Superior temporal gyrus (tissue), 1 donor: Measurements from ENCODE around the gene SNRPD2.
"Not testable (repeated sequence)": the region's sequence is repeated elsewhere in the genome, so short reads cannot be mapped to it uniquely, and the experiment has no call there.

Source experiments
- DNase-seq: peaks from one replicate; pipeline ENCODE4 v3.0.0-alpha.2; 2016; ENCODE audit errors: extremely low spot score

SNRPD2 gene

DNA sequence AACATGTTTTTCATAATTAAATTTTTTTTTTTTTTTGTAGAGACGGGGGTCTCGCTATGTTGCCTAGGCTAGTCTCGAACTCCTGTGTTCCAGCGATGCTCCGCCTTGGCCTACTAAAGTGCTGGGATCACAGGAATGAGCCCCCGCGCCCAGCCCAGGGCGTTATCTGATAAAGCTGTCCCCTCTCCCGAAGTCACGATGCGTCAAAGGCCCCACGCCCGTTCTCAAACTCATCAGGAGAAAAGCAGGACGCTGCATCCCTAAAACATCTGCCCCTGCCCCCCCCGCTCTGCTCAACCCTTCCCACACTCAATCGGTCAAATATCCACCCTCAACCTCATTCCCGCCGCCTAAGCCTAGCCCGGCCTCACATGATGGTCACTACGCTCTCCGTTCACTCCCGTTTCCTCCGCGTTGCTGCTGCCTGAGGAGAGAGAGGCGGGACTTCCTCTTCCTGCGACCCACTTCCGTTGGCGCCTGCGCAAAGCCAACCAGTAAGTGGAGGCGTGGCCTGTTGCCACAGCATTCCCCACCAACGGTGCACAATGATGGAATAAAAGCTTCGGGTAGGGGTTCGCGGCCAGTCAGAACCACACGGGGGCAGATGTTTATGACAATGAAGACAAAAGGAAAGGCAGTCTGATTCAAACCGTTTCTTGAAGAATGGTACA, at the start of gene SNRPD2:
Gene SNRPD2 (minus strand): TSS at position 438 of the 671 bp plus-strand sequence. CDS start 65 bp downstream, at position 373.
- DNase-seq: peak; percentile 98

DNA sequence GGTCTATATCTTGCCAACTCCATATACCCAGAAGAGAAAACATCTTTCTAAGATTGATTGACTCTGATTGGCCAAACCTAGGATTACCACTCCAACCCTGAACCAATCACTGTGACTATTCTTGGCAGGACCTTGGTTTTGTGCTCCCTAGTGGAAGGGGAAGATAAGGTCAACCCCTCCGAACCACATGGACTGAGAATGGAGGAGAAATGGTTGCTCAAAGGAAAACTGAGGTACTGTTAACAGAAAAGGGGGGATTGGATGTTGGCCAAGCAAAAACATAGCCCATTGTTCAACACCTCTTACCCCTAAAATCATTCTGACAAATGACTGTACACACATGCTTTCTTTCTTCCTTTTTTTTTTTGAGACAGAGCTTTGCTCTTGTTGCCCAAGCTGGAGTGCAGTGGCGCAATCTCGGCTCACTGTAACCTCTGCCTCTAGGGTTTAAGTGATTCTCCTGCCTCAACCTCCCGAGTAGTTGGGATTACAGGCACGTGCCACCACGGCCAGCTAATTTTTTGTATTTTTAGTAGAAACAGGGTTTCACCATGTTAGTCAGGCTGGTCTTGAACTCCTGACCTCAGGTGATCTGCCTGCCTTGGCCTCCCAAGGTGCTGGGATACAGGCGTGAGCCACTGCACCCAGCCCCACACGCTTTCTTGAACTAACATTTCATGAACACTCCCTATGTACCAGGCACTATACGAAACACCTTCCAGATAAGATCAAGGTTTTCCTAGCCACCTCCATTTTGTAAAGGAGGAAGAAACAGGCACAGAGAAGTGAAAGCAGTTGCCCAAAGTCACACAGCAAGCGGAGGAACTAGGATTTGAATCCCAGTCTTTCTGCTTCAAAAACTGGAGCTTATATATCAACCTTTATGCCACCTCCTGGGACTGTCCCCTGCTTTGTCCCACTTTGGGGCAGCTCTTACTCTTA, 48.0 kb upstream of the SNRPD2 start:
- no peak for DNase-seq

DNA sequence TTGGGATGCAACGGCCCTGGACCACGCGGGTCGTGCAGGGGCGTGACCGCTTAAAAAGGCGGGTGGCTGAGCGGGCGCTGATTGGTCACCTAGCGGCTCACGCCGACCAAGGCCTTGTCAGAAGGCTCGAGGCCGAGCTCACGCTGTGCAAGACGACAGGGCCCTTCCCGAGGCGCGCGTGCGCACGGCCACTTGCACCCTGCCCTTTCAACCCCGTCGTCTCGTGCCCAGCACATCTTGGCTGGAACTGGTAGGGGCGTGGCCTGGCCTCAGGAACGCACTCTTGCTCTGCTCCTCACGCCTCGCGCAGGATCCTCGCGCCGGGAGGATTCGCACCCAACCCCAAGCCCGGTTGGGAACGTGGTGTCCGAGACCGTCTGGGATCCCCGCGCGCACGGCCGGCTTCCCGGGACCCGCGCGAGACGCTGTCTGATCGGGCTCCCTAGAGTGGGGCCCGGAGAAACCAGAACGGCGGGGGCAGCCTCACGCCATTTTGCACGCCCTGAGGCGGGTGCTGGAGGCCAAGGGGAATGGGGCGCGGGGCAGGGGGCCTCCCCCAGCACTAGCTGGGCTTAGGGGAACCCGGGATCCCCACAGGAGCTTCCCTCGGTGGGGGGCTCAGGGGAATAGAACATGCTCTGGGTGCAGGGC, 41.5 kb upstream of the SNRPD2 start, which contains the start of gene MEIOSIN:
Gene MEIOSIN (plus strand): TSS at position 280 of the 651 bp plus-strand sequence. CDS start 1,938 bp downstream, outside the sequence.
- no peak for DNase-seq

DNA sequence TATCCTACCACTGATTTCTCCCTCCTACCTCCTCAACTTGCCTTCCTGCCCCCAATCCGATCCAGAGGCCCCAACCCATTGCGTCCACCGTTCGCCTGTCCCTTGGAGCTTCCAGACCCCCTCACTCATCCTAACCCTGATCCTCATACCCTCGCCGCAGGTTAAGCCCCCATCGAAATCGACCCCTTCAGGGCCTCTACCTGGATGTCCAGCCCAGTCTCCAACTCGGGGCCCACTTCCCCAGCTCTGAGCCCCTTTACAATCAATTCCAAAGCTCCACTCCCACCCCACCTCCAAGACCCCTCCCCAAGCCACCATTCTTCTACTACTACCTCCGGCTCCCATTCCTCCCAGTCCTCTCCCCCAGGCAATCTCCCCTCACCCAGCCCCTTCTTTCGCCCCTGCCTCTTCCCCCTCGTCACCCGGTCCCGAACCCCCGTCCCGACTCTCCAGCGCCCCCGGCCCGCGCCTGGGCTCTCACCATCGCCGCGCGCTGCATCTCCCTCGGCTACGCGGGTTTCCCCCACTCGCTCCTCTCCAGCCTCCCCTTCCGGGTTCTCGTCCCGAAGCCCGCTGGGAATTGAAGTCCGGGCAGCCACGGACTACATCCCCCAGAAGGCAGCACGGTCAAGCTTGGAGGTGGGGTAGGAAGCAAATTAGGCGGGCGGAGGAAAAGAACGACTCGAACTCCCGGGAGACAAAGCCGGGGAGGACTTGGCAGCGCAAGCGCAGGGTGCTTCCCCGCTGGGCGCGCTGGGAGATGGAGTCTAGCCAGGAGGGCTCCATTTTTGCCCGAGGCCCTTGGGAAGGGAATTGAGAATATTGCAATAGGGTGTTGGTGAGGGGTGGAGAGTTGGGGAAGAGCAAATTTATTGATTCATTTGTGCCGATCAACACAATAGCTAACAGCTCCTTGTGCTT, 38.9 kb upstream of the SNRPD2 start, which contains the start of gene FBXO46:
Gene FBXO46 (minus strand): TSS at position 529 of the 921 bp plus-strand sequence. CDS start 17,401 bp downstream, outside the sequence.
- peak; percentile 99 for DNase-seq

DNA sequence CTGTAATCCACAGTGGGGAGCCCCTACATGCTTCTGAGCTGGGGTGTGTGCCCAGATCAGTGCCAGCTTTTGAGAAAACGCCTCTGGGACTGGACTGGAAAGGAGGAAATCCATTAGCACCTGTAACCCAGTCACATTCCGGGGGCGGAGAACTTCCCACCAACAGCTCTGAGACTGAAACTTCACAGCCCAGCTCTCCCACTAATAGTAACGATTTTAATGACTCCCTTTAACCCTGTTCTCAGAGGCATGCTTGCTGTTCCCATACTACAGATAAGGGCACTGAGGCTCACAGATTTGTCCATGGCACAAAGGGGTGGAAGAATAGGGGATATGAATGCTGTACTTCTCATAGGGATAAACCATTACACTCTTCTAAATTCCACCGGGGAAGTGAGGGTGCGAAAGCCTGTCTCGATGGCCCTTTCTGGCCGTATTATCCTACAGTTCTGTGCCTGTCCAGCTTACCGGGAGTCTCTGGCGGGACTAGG, 38.1 kb upstream of the SNRPD2 start:
- no peak for DNase-seq

DNA sequence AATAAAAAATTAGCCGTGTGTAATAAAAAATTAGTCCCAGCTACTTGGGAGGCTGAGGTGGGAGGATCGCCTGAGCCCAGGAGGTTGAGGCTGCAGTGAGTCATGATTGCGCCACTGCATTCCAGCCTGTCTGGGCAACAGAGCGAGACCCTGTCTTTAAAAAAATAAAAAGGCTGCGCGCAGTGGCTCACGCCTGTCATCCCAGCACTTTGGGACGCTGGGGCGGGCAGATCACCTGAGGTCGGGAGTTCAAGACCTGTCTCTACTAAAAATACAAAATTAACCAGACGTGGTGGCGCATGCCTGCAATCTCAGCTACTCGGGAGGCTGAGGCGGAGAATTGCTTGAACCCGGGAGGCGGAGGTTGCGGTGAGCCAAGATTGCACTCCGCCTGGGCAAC, 36.9 kb upstream of the SNRPD2 start:
- DNase-seq: not testable (repeated sequence)

DNA sequence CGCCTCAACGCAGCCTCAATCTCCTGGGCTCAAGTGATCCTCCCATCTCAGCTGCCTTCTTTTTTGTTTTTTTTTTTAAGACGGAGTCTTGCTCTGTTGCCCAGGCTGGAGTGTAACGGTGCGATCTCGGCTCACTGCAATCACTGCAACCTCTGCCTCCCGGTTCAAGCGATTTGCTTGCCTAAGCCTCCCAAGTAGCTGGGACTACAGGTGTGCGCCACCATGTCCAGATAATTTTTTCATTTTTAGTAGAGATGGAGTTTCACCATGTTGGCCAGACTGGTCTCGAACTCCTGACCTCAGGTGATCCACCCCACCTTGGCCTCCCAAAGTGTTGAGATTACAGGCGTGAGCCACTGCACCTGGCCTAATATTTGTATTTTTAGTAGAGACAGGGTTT, 28.3 kb upstream of the SNRPD2 start:
- not testable (repeated sequence) for DNase-seq

DNA sequence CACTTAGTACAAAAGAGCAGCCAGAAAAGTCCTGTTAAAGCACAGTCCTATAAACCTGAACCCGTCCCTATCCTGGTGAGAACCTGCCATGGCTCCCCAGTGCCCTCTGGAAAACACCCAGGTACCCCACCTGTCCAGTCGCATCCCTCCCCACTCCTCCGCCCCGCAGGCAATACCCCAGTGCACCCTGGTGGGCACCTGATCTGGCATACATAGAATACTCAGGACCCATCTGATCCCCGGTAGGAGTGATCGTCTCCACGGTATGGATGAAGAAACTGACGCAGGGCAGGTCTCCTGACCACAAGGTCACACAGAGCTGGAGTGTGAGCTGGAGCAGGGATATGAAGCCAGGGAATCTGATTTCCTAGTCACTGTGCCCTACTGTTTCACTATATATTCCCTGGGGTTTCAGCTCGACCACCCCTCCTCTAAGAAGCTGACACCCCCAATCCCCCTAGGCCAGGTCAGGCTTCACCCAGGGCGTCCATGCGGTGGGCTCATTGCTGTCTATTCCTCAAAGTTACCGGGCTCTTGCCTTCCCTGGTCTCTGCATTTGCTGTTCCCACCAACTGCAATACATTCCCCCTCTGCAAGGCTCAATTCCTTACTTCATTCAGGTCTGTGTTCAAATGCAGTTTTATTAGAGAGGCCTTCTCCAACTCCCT, 26.4 kb upstream of the SNRPD2 start:
- no peak for DNase-seq

DNA sequence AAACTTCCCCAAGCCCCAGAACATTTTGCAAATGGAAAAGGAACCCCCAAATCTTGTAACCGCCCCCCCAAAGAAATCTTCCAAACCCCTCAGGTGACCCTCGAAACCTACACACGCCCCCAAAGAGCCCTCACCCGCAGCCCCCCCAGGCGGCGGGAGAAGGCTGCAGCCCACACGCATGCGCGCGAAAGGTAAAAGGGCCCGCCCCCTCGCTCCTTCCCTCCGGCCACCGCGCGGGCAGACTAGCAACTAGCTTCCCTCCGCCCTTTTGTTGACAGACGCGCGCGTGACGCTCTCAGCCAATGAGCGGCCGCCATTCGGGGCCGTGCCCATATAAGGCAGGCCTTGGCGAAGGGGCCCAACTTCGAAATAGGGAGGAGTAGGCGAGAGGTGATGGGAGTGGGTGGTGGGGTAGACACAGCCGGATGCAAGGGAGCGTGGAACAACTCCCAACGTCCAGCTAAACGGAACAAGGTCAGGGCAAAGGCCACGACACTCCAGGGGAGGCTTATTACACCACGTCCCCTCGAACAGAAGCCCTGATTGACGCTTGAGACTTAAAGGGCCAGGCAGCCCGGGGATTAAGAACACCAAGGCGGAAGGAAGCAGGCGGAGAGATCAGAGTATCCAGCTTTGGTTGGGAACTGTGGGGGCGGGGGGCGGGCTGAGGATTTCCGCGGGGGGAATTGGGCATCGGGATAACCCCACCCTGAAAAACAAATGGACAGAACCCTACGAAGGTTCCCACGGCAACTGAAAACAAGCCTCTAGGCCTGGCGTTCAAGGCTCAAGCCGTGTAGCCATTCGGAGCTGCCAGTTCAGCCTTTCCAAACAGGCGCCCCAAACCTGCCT, 25.6 kb upstream of the SNRPD2 start:
- DNase-seq: peak; percentile 100

DNA sequence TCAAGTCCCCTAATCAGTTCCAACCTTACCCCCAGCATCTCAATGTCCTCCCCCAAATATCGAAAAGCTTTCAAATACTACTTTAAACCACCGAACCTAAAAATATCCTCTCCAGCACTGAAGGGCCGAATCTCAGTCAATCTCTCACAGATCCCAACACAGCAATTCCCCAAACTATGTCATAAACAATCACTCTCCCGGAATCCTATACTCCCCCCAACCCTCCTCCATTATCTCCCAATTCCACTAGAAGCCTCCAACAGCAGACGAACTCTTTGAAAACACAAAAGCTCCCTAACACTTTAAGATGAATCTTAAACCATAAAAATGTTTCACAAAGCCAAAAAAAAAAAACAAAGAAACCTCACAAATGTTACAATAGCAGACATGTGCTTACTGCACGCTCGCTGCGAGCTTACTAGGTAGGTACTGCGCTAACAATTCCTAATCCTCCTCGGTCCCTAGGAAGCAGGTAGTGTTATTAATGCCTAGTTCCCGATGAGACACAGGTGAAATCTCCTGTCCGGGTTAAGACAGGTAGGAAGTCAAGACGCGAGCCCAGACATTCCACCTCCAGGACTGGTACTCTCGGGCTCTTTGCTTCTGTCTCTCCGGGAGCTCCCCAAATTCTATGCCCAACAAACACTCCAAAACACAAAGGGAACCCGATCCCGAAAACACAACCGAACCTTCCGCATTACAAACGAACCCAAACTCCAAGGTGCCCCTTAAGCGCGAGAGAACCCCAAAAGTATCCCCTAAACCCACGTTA, 24.8 kb upstream of the SNRPD2 start:
- DNase-seq: peak; percentile 53

DNA sequence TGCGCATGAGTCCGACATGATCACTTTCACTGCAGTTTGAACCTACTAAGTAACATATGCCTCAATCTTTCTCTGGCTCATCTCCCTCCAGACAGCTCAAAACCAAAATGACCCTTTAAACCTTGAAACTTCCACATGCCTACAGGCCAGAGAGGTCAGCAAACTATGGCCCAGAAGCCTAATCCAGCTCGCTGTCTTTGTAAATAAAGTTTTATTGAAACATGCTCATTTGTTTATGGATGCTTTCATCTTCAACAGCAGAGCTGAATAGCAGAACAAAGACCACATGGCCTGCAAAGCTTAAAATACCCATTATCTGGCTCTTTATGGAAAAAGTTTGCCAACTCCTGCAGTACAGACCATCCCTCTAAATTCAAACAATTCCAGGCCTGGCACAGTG, 23.4 kb upstream of the SNRPD2 start:
- no peak for DNase-seq

DNA sequence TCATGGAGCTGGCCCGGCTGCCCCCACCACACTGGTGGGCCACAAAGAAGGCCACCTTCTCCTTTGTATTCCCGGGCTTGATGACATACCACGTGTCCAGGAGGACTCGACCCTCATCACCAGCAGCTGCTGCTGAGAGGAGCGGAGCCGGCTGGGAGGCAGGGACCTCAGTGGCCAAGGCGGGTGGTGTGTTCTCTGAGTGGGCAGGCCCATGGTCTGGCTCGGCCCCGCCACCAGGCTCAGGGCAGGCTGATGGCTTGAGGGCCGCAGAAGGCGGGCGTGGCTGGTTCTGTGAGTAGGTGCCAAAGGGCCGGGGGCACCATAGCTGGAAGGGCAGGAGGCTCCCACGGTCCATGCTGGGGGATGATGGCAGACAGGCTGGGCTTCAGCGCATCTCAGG, 21.4 kb upstream of the SNRPD2 start:
- DNase-seq: no peak

DNA sequence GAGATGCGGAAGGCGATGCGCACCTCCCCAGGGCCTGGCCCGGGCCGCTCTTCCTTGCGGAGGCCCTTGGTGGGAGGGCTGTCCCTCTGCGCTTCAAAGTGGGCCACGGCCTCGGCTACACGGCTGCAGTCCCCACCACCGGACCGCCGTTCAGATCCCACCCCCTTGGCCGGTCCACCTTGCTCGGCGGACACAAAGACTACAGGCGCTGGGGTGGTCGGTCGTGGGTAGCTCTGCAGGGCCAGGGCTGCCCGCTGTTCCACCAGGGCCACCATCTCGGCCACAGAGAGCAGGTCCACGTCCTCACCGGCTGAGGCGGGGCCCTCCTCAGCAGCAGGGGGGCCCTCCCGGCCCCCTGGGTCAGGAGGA, 20.9 kb upstream of the SNRPD2 start:
- DNase-seq: no peak

DNA sequence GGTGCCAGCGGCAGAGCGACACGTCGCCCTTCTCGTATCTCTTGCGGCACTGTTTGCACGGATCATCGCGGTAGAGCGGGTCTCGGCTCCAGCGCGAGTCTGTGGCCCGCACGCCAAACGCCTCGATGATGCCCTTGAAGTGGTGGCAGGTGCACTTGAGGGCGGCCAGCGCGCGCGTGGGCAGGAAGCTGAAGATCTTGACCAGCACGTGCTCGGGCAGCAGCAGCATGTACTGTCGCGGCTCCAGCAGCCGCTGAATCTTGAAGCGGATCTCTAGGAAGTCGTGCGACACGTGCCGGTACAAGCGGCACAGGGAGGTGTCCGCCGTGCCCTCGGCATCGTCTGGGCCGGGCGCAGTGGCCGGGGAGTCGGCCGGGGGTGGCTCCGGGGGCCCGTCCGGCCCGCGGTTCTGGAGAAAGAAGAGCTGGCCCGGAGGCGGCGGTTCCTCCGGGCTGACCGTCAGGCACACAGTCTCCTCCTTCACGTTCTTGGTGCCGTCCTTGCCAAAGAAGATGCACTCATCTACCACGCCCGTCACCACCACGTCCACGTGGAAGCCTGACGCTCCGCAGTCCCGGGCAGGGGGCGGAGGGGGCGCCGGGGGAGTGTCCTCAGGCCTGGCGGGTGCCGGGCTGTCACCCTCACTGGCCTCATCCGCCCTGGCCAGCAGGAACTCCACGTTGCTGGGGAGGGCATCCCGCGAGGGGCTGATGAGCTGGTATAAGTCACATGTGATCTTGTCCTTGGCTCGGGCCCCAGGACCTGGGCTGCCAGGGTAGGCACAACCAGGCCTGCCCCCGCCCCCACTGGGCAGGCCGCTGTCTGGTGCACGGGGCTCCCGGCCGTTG, 20.3 kb upstream of the SNRPD2 start:
- DNase-seq: no peak

DNA sequence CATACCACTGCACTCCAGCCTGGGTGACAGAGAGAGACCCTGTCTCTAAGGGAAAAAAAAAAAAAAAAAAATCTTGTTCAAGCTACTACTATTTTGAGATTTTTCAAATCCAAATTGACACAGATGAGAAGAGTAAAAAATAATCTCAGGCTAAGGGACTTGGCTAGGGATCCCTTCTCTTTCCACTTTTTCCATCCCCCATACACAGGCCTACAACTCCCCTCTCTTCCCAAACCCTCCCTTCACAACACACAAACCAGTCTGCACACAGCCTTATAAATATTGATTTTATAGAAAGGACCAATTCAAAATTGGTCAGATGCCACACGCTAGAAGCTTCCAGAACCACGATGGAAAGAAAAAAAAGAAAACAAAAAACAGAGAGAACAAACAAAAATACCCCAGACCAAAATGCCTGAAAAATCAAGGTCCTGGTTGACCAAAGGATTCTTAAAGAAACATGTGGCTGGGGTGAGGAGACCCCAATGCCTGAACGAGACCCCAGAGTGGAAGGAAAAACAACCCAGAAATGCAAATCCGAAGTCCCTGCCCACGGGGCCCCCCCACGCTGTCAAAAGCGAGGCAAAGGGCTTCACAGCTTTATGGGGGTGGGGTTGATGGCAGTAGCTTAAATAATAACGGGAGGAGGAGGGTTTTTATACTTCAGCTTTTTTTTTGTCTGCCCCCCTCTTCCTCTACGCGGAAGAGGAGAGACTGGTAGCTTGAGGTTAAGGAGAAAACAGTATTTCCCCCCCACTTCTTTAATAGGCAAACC, 18.8 kb upstream of the SNRPD2 start:
- no peak for DNase-seq

DNA sequence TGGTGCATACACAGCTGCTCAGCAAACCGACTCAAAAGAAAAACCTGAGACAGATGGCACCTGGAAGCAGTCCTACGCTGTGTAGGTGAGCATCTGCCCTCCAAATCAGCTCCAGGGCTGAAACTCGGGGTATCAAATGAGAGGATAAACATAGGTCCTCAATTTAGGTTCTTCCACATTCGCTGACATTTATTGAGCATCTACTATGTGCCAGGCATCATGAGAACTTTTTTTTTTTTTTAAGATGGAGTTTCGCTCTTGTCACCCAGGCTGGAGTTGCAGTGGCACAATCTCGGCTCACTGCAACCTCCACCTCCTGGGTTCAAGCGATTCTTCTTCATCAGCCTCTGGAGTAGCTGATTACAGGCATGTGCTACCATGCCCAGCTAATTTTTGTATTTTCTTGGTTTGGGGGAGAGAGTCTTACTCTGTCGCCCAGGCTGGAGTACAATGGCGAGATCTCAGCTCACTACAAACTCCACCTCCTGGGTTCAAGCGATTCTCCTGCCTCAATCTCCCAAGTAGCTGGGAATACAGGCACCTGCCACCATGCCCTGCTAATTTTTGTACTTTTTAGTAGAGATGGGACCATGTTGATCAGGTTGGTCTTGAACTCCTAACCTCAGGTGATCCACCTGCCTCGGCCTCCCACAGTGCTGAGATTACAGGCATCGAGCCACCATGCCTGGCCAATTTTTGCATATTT, 14.1 kb upstream of the SNRPD2 start:
- DNase-seq: no peak
